ENCODE data around the gene FAM9C. TPM values are rescaled to one million over a fixed set of nuclear protein-coding genes. Genes with fewer than 3 reads are reported as not detected.

FAM9C gene
- total RNA-seq, 1 donor: not detected

DNA sequence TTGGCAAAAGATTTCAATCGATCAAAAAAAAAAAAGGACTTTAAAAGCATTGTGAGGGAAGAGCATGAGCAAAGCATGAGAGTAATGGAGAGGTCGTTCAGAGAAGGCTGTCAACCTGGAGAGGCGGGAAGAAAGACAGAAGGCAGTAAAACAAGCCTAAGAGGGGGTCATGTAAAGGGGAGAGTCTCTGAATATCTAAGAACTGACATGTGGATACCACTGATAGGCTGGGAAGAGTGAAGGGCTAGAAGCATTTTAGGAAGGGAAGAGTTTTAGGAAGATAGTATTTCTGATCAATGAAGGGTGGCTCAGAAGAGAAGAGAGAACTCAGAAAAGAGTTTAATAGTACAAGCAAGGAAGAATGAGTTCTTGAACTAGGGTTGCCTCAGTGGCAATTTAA lies 7.5 kb downstream of the FAM9C start:
- no peak for TF ChIP-seq CTCF (IDR thresholded peaks at IDR 0.05; ENCODE audit: insufficient read depth, low read length)
- no peak overlapping the region for H3K4me3 ChIP-seq (ENCODE audit: low read depth, low read length)
- DNase-seq (ENCODE audit: low read depth): no peak

GRCh38 chrX:13033193-13033592 lies 11.2 kb downstream of the FAM9C start:
- DNase-seq (ENCODE audit: low read depth): no peak
- no peak overlapping the region for H3K4me3 ChIP-seq (ENCODE audit: low read depth, low read length)
- no peak for TF ChIP-seq CTCF (IDR thresholded peaks at IDR 0.05; ENCODE audit: insufficient read depth, low read length)

- TF ChIP-seq CTCF (IDR thresholded peaks at IDR 0.05; ENCODE audit: insufficient read depth, low read length): no peak
- DNase-seq (ENCODE audit: low read depth): no peak
- no peak overlapping the region for H3K4me3 ChIP-seq (ENCODE audit: low read depth, low read length)
Measured at GRCh38 chrX:13029887-13030771, 14.3 kb downstream of the FAM9C start.

DNA sequence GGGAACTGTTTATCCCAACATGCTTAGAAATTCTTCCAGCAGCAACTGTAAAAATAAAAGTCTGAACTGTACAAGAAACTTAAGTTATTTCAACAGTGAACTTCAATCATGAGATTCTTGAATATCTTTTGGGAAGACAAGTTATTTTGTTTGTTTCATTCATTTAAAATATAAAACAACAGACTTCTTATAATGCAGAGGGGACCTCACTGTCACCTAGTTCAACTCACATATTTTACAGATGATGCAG lies 14.9 kb downstream of the FAM9C start:
- no peak overlapping the region for H3K4me3 ChIP-seq (ENCODE audit: low read depth, low read length)

GRCh38 chrX:13028871-13029636 lies 15.4 kb downstream of the FAM9C start:
- peak; percentile 39 for DNase-seq (ENCODE audit: low read depth)
- no peak overlapping the region for H3K4me3 ChIP-seq (ENCODE audit: low read depth, low read length)
- TF ChIP-seq CTCF (IDR thresholded peaks at IDR 0.05; ENCODE audit: insufficient read depth, low read length): no peak

More for the DNA sequence above, 14.9 kb downstream of the FAM9C start:
- DNase-seq (ENCODE audit: low read depth): no peak
- no peak for TF ChIP-seq CTCF (IDR thresholded peaks at IDR 0.05; ENCODE audit: insufficient read depth, low read length)

- no peak for TF ChIP-seq CTCF (IDR thresholded peaks at IDR 0.05; ENCODE audit: insufficient read depth, low read length)
- H3K4me3 ChIP-seq (ENCODE audit: low read depth, low read length): no peak overlapping the region
- no peak for DNase-seq (ENCODE audit: low read depth)
Measured at GRCh38 chrX:13026877-13027652, 17.4 kb downstream of the FAM9C start.
